ENCODE results near the gene TMEM163. TPM values are rescaled to one million over a fixed set of nuclear protein-coding genes. Genes with fewer than 3 reads are reported as not detected.
"Not testable (repeated sequence)": the region's sequence is repeated elsewhere in the genome, so short reads cannot be mapped to it uniquely, and the experiment has no call there.

The TMEM163 gene
- total RNA-seq, 1 experiment from 2014 or later, result 0.94 TPM

DNA sequence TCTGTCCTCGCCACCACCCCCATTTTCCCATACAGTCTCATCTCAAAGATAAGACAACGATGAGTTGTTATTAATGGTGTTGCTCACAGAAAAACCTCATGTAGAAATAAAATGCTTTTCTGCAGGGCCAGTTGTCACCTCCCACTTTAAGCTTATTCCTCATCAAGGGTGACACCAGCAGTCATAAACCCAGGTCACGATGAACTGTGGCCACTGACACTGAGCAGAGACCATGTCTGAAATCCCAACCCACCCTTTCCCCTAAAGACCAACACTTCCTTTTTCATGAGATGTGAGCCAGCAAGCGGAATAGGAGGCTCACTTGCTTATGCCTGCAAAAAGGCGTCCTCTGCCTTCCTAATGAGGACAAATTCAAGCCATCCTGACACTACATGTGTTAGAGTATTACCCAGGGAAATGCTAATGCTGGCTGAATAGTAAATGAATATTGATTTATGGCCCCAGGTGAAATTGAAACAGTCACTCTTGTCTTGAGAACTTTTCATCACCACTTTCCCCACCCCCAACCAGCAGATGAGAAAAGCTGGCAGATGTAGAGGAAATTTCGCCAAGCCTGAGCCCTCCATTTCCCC is 236.6 kb downstream of the TMEM163 start:
- Mint-ChIP-seq H3K27me3 (ENCODE audit: low read depth) (no peaks in the 10 kb centered on the region; the same call in 1 of the 2 replicates), H3K9me3 (no peaks in the 10 kb centered on the region), H3K27ac (no peak overlapping the region), H3K4me1 (no peaks in the 10 kb centered on the region), H3K36me3 (no peaks in the 10 kb centered on the region), H3K4me3 (no peak overlapping the region)
- DNase-seq (ENCODE audit: low spot score), result no peak
- POLR2A ChIA-PET, result no interaction called here
- ATAC-seq, result no peak
- TF ChIP-seq, protein P1, sequence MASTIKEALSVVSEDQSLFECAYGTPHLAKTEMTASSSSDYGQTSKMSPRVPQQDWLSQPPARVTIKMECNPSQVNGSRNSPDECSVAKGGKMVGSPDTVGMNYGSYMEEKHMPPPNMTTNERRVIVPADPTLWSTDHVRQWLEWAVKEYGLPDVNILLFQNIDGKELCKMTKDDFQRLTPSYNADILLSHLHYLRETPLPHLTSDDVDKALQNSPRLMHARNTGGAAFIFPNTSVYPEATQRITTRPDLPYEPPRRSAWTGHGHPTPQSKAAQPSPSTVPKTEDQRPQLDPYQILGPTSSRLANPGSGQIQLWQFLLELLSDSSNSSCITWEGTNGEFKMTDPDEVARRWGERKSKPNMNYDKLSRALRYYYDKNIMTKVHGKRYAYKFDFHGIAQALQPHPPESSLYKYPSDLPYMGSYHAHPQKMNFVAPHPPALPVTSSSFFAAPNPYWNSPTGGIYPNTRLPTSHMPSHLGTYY (CRISPR knock-in tag; IDR thresholded peaks at IDR 0.05), result no peak
- TF ChIP-seq CTCF (IDR thresholded peaks at IDR 0.05) (no peak), TCF7 (CRISPR knock-in tag; IDR thresholded peaks at IDR 0.05; ENCODE audit: low read depth) (no peak), SP1 (CRISPR knock-in tag; conservative IDR thresholded peaks at IDR 0.05) (no peak), ESRRA (CRISPR knock-in tag; IDR thresholded peaks at IDR 0.05; ENCODE audit: borderline replicate concordance) (no peak), ZNF263 (CRISPR knock-in tag; IDR thresholded peaks at IDR 0.05; ENCODE audit: low read depth) (no peak), SMAD3 (CRISPR knock-in tag; IDR thresholded peaks at IDR 0.05; ENCODE audit: borderline replicate concordance) (no peak), ZNF232 (CRISPR knock-in tag; IDR thresholded peaks at IDR 0.05) (no peak)
- TF ChIP-seq, protein P2, sequence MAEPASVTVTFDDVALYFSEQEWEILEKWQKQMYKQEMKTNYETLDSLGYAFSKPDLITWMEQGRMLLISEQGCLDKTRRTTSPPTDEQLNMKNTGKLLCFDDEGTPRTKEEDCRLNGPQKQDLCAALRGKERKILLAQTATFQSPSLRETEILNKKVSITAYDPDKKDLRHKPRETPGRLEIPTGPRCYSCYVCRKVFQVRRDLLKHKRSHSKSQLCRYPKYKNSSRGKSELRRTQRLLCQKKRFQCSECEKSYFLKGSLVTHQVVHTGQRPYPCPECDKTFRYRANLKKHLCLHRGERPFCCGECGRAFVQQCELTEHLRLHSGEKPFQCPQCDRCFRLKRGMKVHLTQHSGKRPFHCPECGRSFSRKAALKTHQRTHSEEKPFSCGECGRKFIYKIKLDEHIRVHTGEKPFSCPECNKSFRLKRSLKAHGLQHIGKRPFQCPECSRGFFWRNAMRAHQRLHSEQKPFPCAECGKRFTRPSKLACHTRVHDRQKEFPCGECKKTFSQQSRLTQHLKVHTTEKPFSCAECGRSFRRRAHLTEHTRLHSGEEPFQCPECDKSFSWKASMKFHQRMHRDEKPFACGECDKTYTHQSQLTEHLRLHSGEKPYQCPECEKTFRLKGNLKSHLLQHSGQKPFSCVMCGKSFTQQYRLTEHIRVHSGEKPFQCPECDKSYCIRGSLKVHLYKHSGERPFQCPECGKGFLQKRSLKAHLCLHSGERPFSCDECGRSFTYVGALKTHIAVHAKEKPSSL (CRISPR knock-in tag; conservative IDR thresholded peaks at IDR 0.05), result no peak
- CTCF ChIA-PET, result interaction anchor here (0.9 kb wide), 1 partner anchor 31 kb away, joined by 3 read pairs; no protein-coding TSS in a partner anchor

GRCh38 chr2:134479696-134480330 is 239.0 kb downstream of the TMEM163 start:
- H3K4me3 Mint-ChIP-seq, result no peak overlapping the region
- no peaks in the 10 kb centered on the region for H3K36me3 Mint-ChIP-seq
- no peak for ATAC-seq
- no peak for TF ChIP-seq E2F5 (CRISPR knock-in tag; IDR thresholded peaks at IDR 0.05)
- TF ChIP-seq GRHL2 (CRISPR knock-in tag; IDR thresholded peaks at IDR 0.05; ENCODE audit: insufficient replicate concordance, severe bottlenecking), result no peak
- TF ChIP-seq SMAD3 (CRISPR knock-in tag; IDR thresholded peaks at IDR 0.05; ENCODE audit: borderline replicate concordance), result no peak
- TF ChIP-seq GABPB1 (CRISPR knock-in tag; IDR thresholded peaks at IDR 0.05), result no peak
- TF ChIP-seq ZNF232 (CRISPR knock-in tag; IDR thresholded peaks at IDR 0.05), result no peak
- H3K27ac Mint-ChIP-seq, result no peak overlapping the region
- ChIA-PET CTCF (interaction anchor here (0.6 kb wide), 1 partner anchor 10 kb away, joined by 3 read pairs; no protein-coding TSS in a partner anchor), POLR2A (no interaction called here)
- no peak for DNase-seq (ENCODE audit: low spot score)
- no peaks in the 10 kb centered on the region for H3K9me3 Mint-ChIP-seq
- no peaks in the 10 kb centered on the region; the same call in 1 of the 2 replicates for H3K27me3 Mint-ChIP-seq (ENCODE audit: low read depth)
- H3K4me1 Mint-ChIP-seq, result no peaks in the 10 kb centered on the region

GRCh38 chr2:134476982-134477381 is 241.8 kb downstream of the TMEM163 start:
- H3K27me3 Mint-ChIP-seq (ENCODE audit: low read depth); H3K36me3 Mint-ChIP-seq; H3K4me1 Mint-ChIP-seq; POLR2A ChIA-PET; H3K27ac Mint-ChIP-seq; ATAC-seq; H3K4me3 Mint-ChIP-seq; DNase-seq (ENCODE audit: low spot score): not testable (repeated sequence)
- peaks cover 17% of the 10 kb centered on the region for H3K9me3 Mint-ChIP-seq
- CTCF ChIA-PET, result interaction anchor here (1.4 kb wide), 1 partner anchor 26 kb away, joined by 4 read pairs; no protein-coding TSS in a partner anchor

Data from WTC11 (cell line).